Cardiac fibroblast (primary cell): ENCODE results near the gene CCN2.
A peak's percentile ranks its signal among the peaks of the same experiment; 100 is the strongest.

Experiments used
- DNase-seq, 2 donors: peaks; one replicate each; pipeline versions ENCODE4 v3.0.0 to v3.0.0-alpha.2; 2010; ENCODE audit warnings: low read depth in 2 of 2
- H3K4me3 ChIP-seq, 2 donors: replicated peaks in 1 of 2; 1 replicate in 1 of 2; 2 replicates in 1 of 2; pipeline ENCODE4 v1.5.1; 2011; ENCODE audit warnings: low read depth in 2 of 2, low read length in 2 of 2, mild to moderate bottlenecking in 2 of 2, moderate library complexity in 1 of 2
- TF ChIP-seq, protein P1 (sequence below): IDR thresholded peaks from one replicate; pipeline ENCODE4 v1.5.1; 2011; ENCODE audit warnings: low read depth, mild to moderate bottlenecking, low read length, inconsistent platforms

CCN2 gene

GRCh38 chr6:131949909-131950766, 1.0 kb downstream of the CCN2 start:
- TF ChIP-seq, protein P1, sequence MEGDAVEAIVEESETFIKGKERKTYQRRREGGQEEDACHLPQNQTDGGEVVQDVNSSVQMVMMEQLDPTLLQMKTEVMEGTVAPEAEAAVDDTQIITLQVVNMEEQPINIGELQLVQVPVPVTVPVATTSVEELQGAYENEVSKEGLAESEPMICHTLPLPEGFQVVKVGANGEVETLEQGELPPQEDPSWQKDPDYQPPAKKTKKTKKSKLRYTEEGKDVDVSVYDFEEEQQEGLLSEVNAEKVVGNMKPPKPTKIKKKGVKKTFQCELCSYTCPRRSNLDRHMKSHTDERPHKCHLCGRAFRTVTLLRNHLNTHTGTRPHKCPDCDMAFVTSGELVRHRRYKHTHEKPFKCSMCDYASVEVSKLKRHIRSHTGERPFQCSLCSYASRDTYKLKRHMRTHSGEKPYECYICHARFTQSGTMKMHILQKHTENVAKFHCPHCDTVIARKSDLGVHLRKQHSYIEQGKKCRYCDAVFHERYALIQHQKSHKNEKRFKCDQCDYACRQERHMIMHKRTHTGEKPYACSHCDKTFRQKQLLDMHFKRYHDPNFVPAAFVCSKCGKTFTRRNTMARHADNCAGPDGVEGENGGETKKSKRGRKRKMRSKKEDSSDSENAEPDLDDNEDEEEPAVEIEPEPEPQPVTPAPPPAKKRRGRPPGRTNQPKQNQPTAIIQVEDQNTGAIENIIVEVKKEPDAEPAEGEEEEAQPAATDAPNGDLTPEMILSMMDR = peak; percentile 43
- peak; percentile 95 to 96 for DNase-seq
- H3K4me3 ChIP-seq = peak overlapping the region; percentile 74 to 82

GRCh38 chr6:131949620-131949908, 1.6 kb downstream of the CCN2 start:
- peak overlapping the region; percentile 74 to 82 for H3K4me3 ChIP-seq
- peak in 1 of 2 donors; percentile 93 for DNase-seq
- TF ChIP-seq, protein P1 = no peak

- TF ChIP-seq, protein P1 = no peak
- DNase-seq = peak; percentile 92 to 94
- peak overlapping the region; percentile 74 to 82 for H3K4me3 ChIP-seq
Measured at GRCh38 chr6:131948692-131949619, 2.2 kb downstream of the CCN2 start.

GRCh38 chr6:131947986-131948661, 3.0 kb downstream of the CCN2 start:
- TF ChIP-seq, protein P1 = no peak
- peak; percentile 78 to 82 for DNase-seq
- H3K4me3 ChIP-seq = peak overlapping the region; percentile 4 to 82

GRCh38 chr6:131946992-131947955, 3.9 kb downstream of the CCN2 start:
- TF ChIP-seq, protein P1 = no peak
- DNase-seq = peak; percentile 88 to 89
- H3K4me3 ChIP-seq = peak overlapping the region in 1 of 2 donors; percentile 13
